H1 (cell line): ENCODE measurements around the gene ATP2B3. TPM values are rescaled to one million over a fixed set of nuclear protein-coding genes. Genes with fewer than 3 reads are reported as not detected.

Source experiments
- CTCF ChIA-PET: fragments of 300-600 bp; sonication (Branson Sonifier 250); formaldehyde crosslinking; loops from one replicate; lab custom pipeline; 2021; ENCODE audit not compliant: partially characterized antibody; lab: Charles Lee
- POLR2A ChIA-PET: fragments of 300-600 bp; sonication (Branson Sonifier 250); formaldehyde crosslinking; loops from one replicate; lab custom pipeline; 2021; ENCODE audit warnings: inconsistent platforms; ENCODE audit not compliant: partially characterized antibody; lab: Charles Lee
- DNase-seq, 2 experiments: peaks; one replicate each; pipeline versions ENCODE4 v3.0.0 to v3.0.0-alpha.2; 2010 to 2022; ENCODE audit warnings: low spot score in 2 of 2, low read depth in 1 of 2, mixed read lengths in 1 of 2
- FAIRE-seq: peaks from 2 replicates; lab custom pipeline; 2011; peaks lifted over from hg19 to GRCh38; lab: Jason Lieb, UNC
- H2AFZ ChIP-seq: 2 replicates; pipeline ENCODE4 v1.8.1; 2012; ENCODE audit warnings: low read length, inconsistent platforms
- H2AK5ac ChIP-seq: 2 replicates; pipeline ENCODE4 v1.6.1; 2013; ENCODE audit warnings: low read depth, low read length
- H2BK120ac ChIP-seq: replicated peaks from 2 replicates; pipeline ENCODE3; 2013; ENCODE audit warnings: low read depth, low read length, inconsistent platforms
- H2BK12ac ChIP-seq: 2 replicates; pipeline ENCODE4 v1.6.1; 2013; ENCODE audit warnings: low read depth, low read length
- H2BK15ac ChIP-seq: 2 replicates; pipeline ENCODE4 v1.6.1; 2013; ENCODE audit warnings: low read length
- H2BK20ac ChIP-seq: 2 replicates; pipeline ENCODE4 v1.6.1; 2013; ENCODE audit warnings: low read length
- H2BK5ac ChIP-seq: 2 replicates; pipeline ENCODE4 v1.6.1; 2013; ENCODE audit warnings: low read depth, low read length
- H3K14ac ChIP-seq: 2 replicates; pipeline ENCODE4 v1.6.1; 2013; ENCODE audit warnings: inconsistent platforms; ENCODE audit not compliant: insufficient read length
- H3K18ac ChIP-seq: 2 replicates; pipeline ENCODE4 v1.6.1; 2013; ENCODE audit warnings: low read length; ENCODE audit errors: extremely low read depth
- H3K23ac ChIP-seq: 2 replicates; pipeline ENCODE4 v1.6.1; 2013; ENCODE audit warnings: inconsistent platforms; ENCODE audit not compliant: insufficient read length
- H3K23me2 ChIP-seq: 2 replicates; pipeline ENCODE4 v1.6.1; 2013; ENCODE audit warnings: low read depth, low read length
- H3K27ac ChIP-seq: 2 replicates; pipeline ENCODE4 v1.6.1; 2011; ENCODE audit warnings: low read depth, low read length, inconsistent platforms
- H3K27me3 ChIP-seq, 4 experiments: replicated peaks in 1 of 4; 1 replicate in 1 of 4; 2 replicates in 3 of 4; pipeline versions ENCODE4 v1.6.1 to v1.8.1; 2011 to 2013; ENCODE audit warnings: low read length in 3 of 4, mild to moderate bottlenecking in 3 of 4, inconsistent platforms in 2 of 4, mixed read lengths in 2 of 4, moderate library complexity in 1 of 4; ENCODE audit not compliant: control insufficient read depth in 3 of 4, insufficient read depth in 3 of 4; ENCODE audit errors: extremely low read depth in 1 of 4
- H3K36me3 ChIP-seq, 4 experiments: 2 replicates each; pipeline versions ENCODE4 v1.6.1 to v1.8.1; 2011 to 2013; ENCODE audit warnings: mild to moderate bottlenecking in 4 of 4, low read length in 3 of 4, moderate library complexity in 2 of 4, control low read depth in 1 of 4, inconsistent platforms in 1 of 4; ENCODE audit not compliant: insufficient read depth in 4 of 4, control insufficient read depth in 2 of 4
- H3K4ac ChIP-seq: replicated peaks from 2 replicates; pipeline ENCODE3; 2013; ENCODE audit warnings: low read length, low read depth, mixed read lengths, inconsistent platforms; ENCODE audit not compliant: insufficient read length
- H3K4me1 ChIP-seq, 4 experiments: replicated peaks in 1 of 4; 1 replicate in 1 of 4; 2 replicates in 3 of 4; pipeline versions ENCODE4 v1.6.1 to v1.8.1; 2011 to 2013; ENCODE audit warnings: low read length in 3 of 4, inconsistent platforms in 2 of 4, mixed read lengths in 1 of 4; ENCODE audit not compliant: insufficient read depth in 4 of 4, control insufficient read depth in 3 of 4
- H3K4me2 ChIP-seq, 2 experiments: 2 replicates each; pipeline versions ENCODE4 v1.6.1 to v1.8.1; 2011 to 2013; ENCODE audit warnings: low read depth in 2 of 2, low read length in 2 of 2, control low read depth in 1 of 2, inconsistent platforms in 1 of 2, mild to moderate bottlenecking in 1 of 2; ENCODE audit not compliant: insufficient read depth in 1 of 2
- H3K4me3 ChIP-seq, 4 experiments: fragments of 200-600, 300-600 bp in 1 of 4; sonication (generic), shearing (Covaris generic), sonication (Bioruptor Twin) in 1 of 4; 2 replicates each; pipeline versions ENCODE4 v1.5.1 to v1.8.1; 2011 to 2016; ENCODE audit warnings: low read length in 4 of 4, low read depth in 3 of 4, control low read depth in 2 of 4, inconsistent platforms in 2 of 4, mild to moderate bottlenecking in 2 of 4, mixed read lengths in 1 of 4, moderate library complexity in 1 of 4; ENCODE audit not compliant: insufficient read depth in 2 of 4; ENCODE audit errors: extremely low read depth in 1 of 4
- H3K56ac ChIP-seq: replicated peaks from 2 replicates; pipeline ENCODE3; 2013; ENCODE audit warnings: low read depth, mild to moderate bottlenecking, mixed read lengths, low read length, inconsistent platforms; ENCODE audit not compliant: insufficient read length
- H3K79me1 ChIP-seq: 2 replicates; pipeline ENCODE4 v1.6.1; 2013; ENCODE audit warnings: low read depth, low read length, control low read depth
- H3K79me2 ChIP-seq, 2 experiments: 2 replicates each; pipeline versions ENCODE4 v1.6.1 to v1.8.1; 2012 to 2013; ENCODE audit warnings: low read length in 2 of 2, mild to moderate bottlenecking in 2 of 2, inconsistent platforms in 1 of 2; ENCODE audit not compliant: insufficient read depth in 2 of 2, control insufficient read depth in 1 of 2
- H3K9ac ChIP-seq, 4 experiments: replicated peaks in 1 of 4; 1 replicate in 1 of 4; 2 replicates in 3 of 4; pipeline versions ENCODE4 v1.6.1 to v1.8.1; 2011 to 2013; ENCODE audit warnings: low read depth in 3 of 4, low read length in 3 of 4, control low read depth in 2 of 4, mild to moderate bottlenecking in 2 of 4, moderate library complexity in 2 of 4, inconsistent platforms in 1 of 4; ENCODE audit errors: extremely low read depth in 1 of 4
- H3K9me3 ChIP-seq, 2 experiments: 2 replicates each; pipeline versions ENCODE4 v1.6.1 to v1.8.1; 2012 to 2013; ENCODE audit warnings: mild to moderate bottlenecking in 2 of 2, moderate library complexity in 2 of 2, control low read depth in 1 of 2, inconsistent platforms in 1 of 2, low read depth in 1 of 2, low read length in 1 of 2, mixed read lengths in 1 of 2; ENCODE audit not compliant: insufficient read depth in 2 of 2
- H4K20me1 ChIP-seq, 2 experiments: replicated peaks in 1 of 2; 2 replicates each; pipeline versions ENCODE3 to v1.8.1; 2011 to 2013; ENCODE audit warnings: inconsistent platforms in 2 of 2, low read length in 2 of 2, mild to moderate bottlenecking in 1 of 2; ENCODE audit not compliant: insufficient read depth in 2 of 2, control insufficient read depth in 1 of 2
- H4K5ac ChIP-seq: 2 replicates; pipeline ENCODE4 v1.6.1; 2013; ENCODE audit warnings: low read length, low read depth, mixed read lengths, inconsistent platforms; ENCODE audit not compliant: insufficient read length
- H4K8ac ChIP-seq: 2 replicates; pipeline ENCODE4 v1.8.0; 2013; ENCODE audit warnings: mild to moderate bottlenecking, moderate library complexity, low read length, inconsistent platforms; ENCODE audit not compliant: insufficient read depth; ENCODE audit errors: extremely low read depth
- H4K91ac ChIP-seq: replicated peaks from 2 replicates; pipeline ENCODE3; 2013; ENCODE audit warnings: low read length, mixed read lengths, inconsistent platforms; ENCODE audit not compliant: insufficient read length
- EP300 ChIP-seq, 2 experiments: IDR thresholded peaks; 1 replicate in 1 of 2; 2 replicates in 1 of 2; pipeline ENCODE4 v1.6.1; 2011 to 2012; ENCODE audit warnings: low read depth in 2 of 2, low read length in 2 of 2, mild to moderate bottlenecking in 2 of 2, borderline replicate concordance in 1 of 2, inconsistent platforms in 1 of 2, moderate library complexity in 1 of 2
- GABPA ChIP-seq: IDR thresholded peaks from 2 replicates; pipeline ENCODE4 v1.6.1; 2011; ENCODE audit warnings: mild to moderate bottlenecking, low read length, moderate library complexity, borderline replicate concordance; ENCODE audit not compliant: insufficient read depth
- ZNF274 ChIP-seq: IDR thresholded peaks from 2 replicates; pipeline ENCODE4 v1.7.0; 2012; ENCODE audit warnings: low read length, borderline replicate concordance; ENCODE audit errors: extremely low read depth
- WGBS, 2 experiments: shearing (Covaris generic) in 1 of 2; methylation state at CpG; one replicate each; pipeline versions ENCODE4 v1.1.6 to v1.1.7; 2013 to 2015; ENCODE audit warnings: low lambda C conversion rate in 2 of 2, mixed read lengths in 2 of 2, inconsistent platforms in 1 of 2, low coverage in 1 of 2, missing lambda C conversion rate in 1 of 2; ENCODE audit not compliant: insufficient replicate concordance in 2 of 2, insufficient coverage in 1 of 2, insufficient read length in 1 of 2; ENCODE audit errors: extremely low coverage in 1 of 2, missing lambda C conversion rate in 1 of 2; 5-methylcytosine and 5-hydroxymethylcytosine counted together
- polyA plus RNA-seq, 7 experiments: library from polyadenylated mRNA; depleted of rRNA in 3 of 7; stranded (reverse) in 5 of 7; unstranded in 2 of 7; fragments of >200 nt in 5 of 7; fragments of 200-250 nt in 2 of 7; gene quantifications; 1 replicate in 5 of 7; 2 replicates in 1 of 7; 4 replicates in 1 of 7; pipeline versions ENCODE4 v1.2.1 to v1.2.3, GENCODE V29; 2011 to 2013; ENCODE audit warnings: missing spikeins in 2 of 7, mixed read lengths in 2 of 7
- total RNA-seq: library from RNA; stranded (reverse); fragmentation: NEBNext Ultra II Directional; extraction: Animal tissue kit (Norgen Biotek cat#: 25700); gene quantifications from 2 replicates; pipeline ENCODE4 v1.2.1, GENCODE V29; 2021

The ATP2B3 gene
- total and polyA plus RNA-seq, 2 of the 8 experiments (the other 6 are each of a cell fraction or from before 2014, with no cell fraction given) = 0.14 to 0.19 TPM

- Histone ChIP-seq H3K27ac (no peak overlapping the region), H3K79me2 (no peaks in the 10 kb centered on the region), H3K4me2 (no peak overlapping the region), H2BK120ac (no peak overlapping the region), H3K4ac (no peak overlapping the region), H3K23ac (no peak overlapping the region), H2AK5ac (no peak overlapping the region), H4K20me1 (no peaks in the 10 kb centered on the region), H3K36me3 (0 out of 8 replicates have a peak, but pooled peaks cover 0 to 3% (median 0%) of the 10 kb centered on the region in 4 experiments), H3K4me3 (no peak overlapping the region), H3K9me3 (no peaks in the 10 kb centered on the region), H3K18ac (no peak overlapping the region), H2BK5ac (no peak overlapping the region), H2BK12ac (no peak overlapping the region), H4K8ac (no peak overlapping the region), H2BK15ac (no peak overlapping the region), H4K91ac (no peak overlapping the region), H3K14ac (no peak overlapping the region), H4K5ac (no peak overlapping the region), H3K4me1 (peaks cover 0 to 11% (median 1%) of the 10 kb centered on the region in 4 experiments; a peak in 3 of 7 replicates), H2BK20ac (no peak overlapping the region), H3K9ac (no peak overlapping the region), H3K79me1 (no peaks in the 10 kb centered on the region; the same call in 1 of the 2 replicates), H3K27me3 (no peaks in the 10 kb centered on the region), H2AFZ (no peak overlapping the region), H3K56ac (no peak overlapping the region), H3K23me2 (no peaks in the 10 kb centered on the region)
- DNase-seq = no peak
- FAIRE-seq = no peak
- 83% methylated on average over 8 of the region's 13 CpGs; no CpG with 5 or more reads in 1 of the 2 experiments for whole genome bisulfite sequencing, 2 experiments
- CTCF ChIA-PET = interaction anchor here (0.8 kb wide), 1 partner anchor 18 kb away, joined by 3 read pairs; no protein-coding TSS in a partner anchor
- TF ChIP-seq ZNF274 (no peak), GABPA (no peak), EP300 (IDR thresholded peaks at IDR 0.05; ENCODE audit: borderline replicate concordance in 1 of 2, low read depth in 2 of 2, low read length in 2 of 2) (no peak)
- POLR2A ChIA-PET = no interaction called here
Observed at GRCh38 chrX:153582896-153583295, 65.5 kb downstream of the ATP2B3 start.
